Measurements from ENCODE around the gene NKX6-2.

Gene NKX6-2

DNA sequence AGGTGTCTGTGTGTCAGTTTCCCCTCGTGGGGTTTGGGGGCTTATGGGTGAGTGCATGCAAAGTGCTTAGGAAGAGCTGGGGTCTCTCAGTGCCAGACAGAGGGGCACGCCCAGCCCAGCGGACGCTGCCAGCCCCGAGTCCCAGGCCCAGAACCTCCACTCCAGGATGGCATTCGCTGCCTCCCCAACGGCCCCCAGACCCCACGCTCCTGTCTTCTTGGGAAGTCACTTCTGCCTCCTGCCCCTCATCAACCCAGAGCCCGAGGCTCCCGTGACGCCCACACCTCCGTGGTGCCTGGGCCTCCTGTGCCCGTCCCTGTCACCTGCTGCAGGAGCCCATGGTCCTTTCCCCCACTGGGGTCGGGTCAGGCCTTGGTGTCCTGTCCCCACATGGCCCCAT, 35.0 kb downstream of the NKX6-2 start:
- ATAC-seq (ENCODE audit: low read depth): no peak
- Histone ChIP-seq H3K27ac (ENCODE audit: poor library complexity, severe bottlenecking) (no peak overlapping the region), H3K4me3 (ENCODE audit: severe bottlenecking) (no peak overlapping the region), H3K36me3 (ENCODE audit: low read depth) (no peaks in the 10 kb centered on the region; the same call in 1 of the 2 replicates), H3K4me1 (ENCODE audit: insufficient read depth, poor library complexity, severe bottlenecking) (no peaks in the 10 kb centered on the region), H3K27me3 (ENCODE audit: insufficient read depth, poor library complexity, severe bottlenecking) (no peaks in the 10 kb centered on the region), H3K9me3 (ENCODE audit: severe bottlenecking) (no peaks in the 10 kb centered on the region)
- TF ChIP-seq, protein P1, sequence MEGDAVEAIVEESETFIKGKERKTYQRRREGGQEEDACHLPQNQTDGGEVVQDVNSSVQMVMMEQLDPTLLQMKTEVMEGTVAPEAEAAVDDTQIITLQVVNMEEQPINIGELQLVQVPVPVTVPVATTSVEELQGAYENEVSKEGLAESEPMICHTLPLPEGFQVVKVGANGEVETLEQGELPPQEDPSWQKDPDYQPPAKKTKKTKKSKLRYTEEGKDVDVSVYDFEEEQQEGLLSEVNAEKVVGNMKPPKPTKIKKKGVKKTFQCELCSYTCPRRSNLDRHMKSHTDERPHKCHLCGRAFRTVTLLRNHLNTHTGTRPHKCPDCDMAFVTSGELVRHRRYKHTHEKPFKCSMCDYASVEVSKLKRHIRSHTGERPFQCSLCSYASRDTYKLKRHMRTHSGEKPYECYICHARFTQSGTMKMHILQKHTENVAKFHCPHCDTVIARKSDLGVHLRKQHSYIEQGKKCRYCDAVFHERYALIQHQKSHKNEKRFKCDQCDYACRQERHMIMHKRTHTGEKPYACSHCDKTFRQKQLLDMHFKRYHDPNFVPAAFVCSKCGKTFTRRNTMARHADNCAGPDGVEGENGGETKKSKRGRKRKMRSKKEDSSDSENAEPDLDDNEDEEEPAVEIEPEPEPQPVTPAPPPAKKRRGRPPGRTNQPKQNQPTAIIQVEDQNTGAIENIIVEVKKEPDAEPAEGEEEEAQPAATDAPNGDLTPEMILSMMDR (IDR thresholded peaks at IDR 0.05; ENCODE audit: poor library complexity, severe bottlenecking): no peak
- DNase-seq (ENCODE audit: low spot score): no peak

DNA sequence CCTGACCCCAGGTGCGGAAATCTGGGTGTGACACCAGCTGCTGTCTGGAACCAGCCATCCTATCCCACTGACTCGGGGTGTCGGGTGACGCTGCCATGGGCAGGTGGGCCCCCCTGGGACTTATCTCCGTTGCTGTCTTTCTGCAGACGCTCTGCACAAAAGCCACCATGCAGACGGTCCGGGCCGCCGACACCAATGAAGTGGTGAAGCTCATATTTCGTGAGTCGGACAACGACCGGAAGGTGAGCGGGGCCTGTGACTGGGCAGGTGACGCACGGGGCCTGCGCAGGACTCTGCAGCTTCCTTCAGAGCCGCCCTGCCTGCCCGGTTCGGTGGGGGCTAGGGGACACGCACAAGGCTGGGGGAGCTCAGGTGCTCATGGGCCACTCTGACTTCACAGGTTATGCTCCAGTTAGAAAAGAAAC, 36.6 kb downstream of the NKX6-2 start:
- no peaks in the 10 kb centered on the region for H3K9me3 ChIP-seq (ENCODE audit: severe bottlenecking)
- DNase-seq (ENCODE audit: low spot score) (no peak), ATAC-seq (ENCODE audit: low read depth) (no peak)
- H3K36me3 ChIP-seq (ENCODE audit: low read depth): no peaks in the 10 kb centered on the region; the same call in 1 of the 2 replicates
- H3K27ac ChIP-seq (ENCODE audit: poor library complexity, severe bottlenecking): no peak overlapping the region
- no peak overlapping the region for H3K4me3 ChIP-seq (ENCODE audit: severe bottlenecking)
- TF ChIP-seq, protein P1 (IDR thresholded peaks at IDR 0.05; ENCODE audit: poor library complexity, severe bottlenecking): no peak
- no peaks in the 10 kb centered on the region for H3K27me3 ChIP-seq (ENCODE audit: insufficient read depth, poor library complexity, severe bottlenecking)
- H3K4me1 ChIP-seq (ENCODE audit: insufficient read depth, poor library complexity, severe bottlenecking): no peaks in the 10 kb centered on the region

- Histone ChIP-seq H3K27ac (ENCODE audit: poor library complexity, severe bottlenecking) (no peak overlapping the region), H3K4me3 (ENCODE audit: severe bottlenecking) (no peak overlapping the region), H3K4me1 (ENCODE audit: insufficient read depth, poor library complexity, severe bottlenecking) (no peaks in the 10 kb centered on the region), H3K9me3 (ENCODE audit: severe bottlenecking) (no peaks in the 10 kb centered on the region), H3K27me3 (ENCODE audit: insufficient read depth, poor library complexity, severe bottlenecking) (no peaks in the 10 kb centered on the region), H3K36me3 (ENCODE audit: low read depth) (no peaks in the 10 kb centered on the region; the same call in 1 of the 2 replicates)
- DNase-seq (ENCODE audit: low spot score): no peak
- TF ChIP-seq, protein P1 (IDR thresholded peaks at IDR 0.05; ENCODE audit: poor library complexity, severe bottlenecking): no peak
- no peak for ATAC-seq (ENCODE audit: low read depth)
These were observed 37.2 kb downstream of the NKX6-2 start for GRCh38 chr10:132748545-132749370.

GRCh38 chr10:132748135-132748534, 37.8 kb downstream of the NKX6-2 start:
- no peak for ATAC-seq (ENCODE audit: low read depth)
- TF ChIP-seq, protein P1 (IDR thresholded peaks at IDR 0.05; ENCODE audit: poor library complexity, severe bottlenecking): no peak
- no peak for DNase-seq (ENCODE audit: low spot score)

More at GRCh38 chr10:132748135-132748534, 37.8 kb downstream of the NKX6-2 start:
- Histone ChIP-seq H3K27ac (ENCODE audit: poor library complexity, severe bottlenecking) (no peak overlapping the region), H3K4me1 (ENCODE audit: insufficient read depth, poor library complexity, severe bottlenecking) (no peaks in the 10 kb centered on the region), H3K36me3 (ENCODE audit: low read depth) (no peaks in the 10 kb centered on the region; the same call in 1 of the 2 replicates), H3K4me3 (ENCODE audit: severe bottlenecking) (no peak overlapping the region), H3K9me3 (ENCODE audit: severe bottlenecking) (no peaks in the 10 kb centered on the region), H3K27me3 (ENCODE audit: insufficient read depth, poor library complexity, severe bottlenecking) (no peaks in the 10 kb centered on the region)
